Esophagus muscularis mucosa (tissue), 4 donors: ENCODE measurements around the gene OXCT2. TPM values are rescaled to one million over a fixed set of nuclear protein-coding genes. Genes with fewer than 3 reads are reported as not detected.
"Not testable (repeated sequence)": the region's sequence is repeated elsewhere in the genome, so short reads cannot be mapped to it uniquely, and the experiment has no call there.

ENCODE experiments used
- DNase-seq: peaks from one replicate; pipeline ENCODE4 v3.0.0-alpha.2; 2017; ENCODE audit errors: extremely low spot score
- H3K27ac ChIP-seq, 4 donors: fragments of 200-600 bp; sonication (generic); replicated peaks in 1 of 4; 1 replicate in 3 of 4; 2 replicates in 1 of 4; pipeline ENCODE4 v1.5.1; 2016 to 2019; ENCODE audit warnings: mild to moderate bottlenecking in 1 of 4
- H3K27me3 ChIP-seq, 4 donors: fragments of 200-600 bp; sonication (generic); one replicate each; pipeline versions ENCODE4 v1.5.1 to v1.6.0; 2016 to 2019
- H3K36me3 ChIP-seq, 4 donors: fragments of 200-600 bp; sonication (generic); one replicate each; pipeline ENCODE4 v1.5.1; 2016 to 2019
- H3K4me1 ChIP-seq, 4 donors: fragments of 200-600 bp; sonication (generic); one replicate each; pipeline ENCODE4 v1.5.1; 2016 to 2019
- H3K4me3 ChIP-seq, 4 donors: fragments of 200-600 bp; sonication (generic); 1 replicate in 2 of 4; 2 replicates in 2 of 4; pipeline ENCODE4 v1.5.1; 2016 to 2019; ENCODE audit warnings: mild to moderate bottlenecking in 4 of 4, moderate library complexity in 1 of 4
- H3K9me3 ChIP-seq, 4 donors: fragments of 200-600 bp; sonication (generic); 1 replicate in 3 of 4; 2 replicates in 1 of 4; pipeline ENCODE4 v1.5.1; 2016 to 2019
- EP300 ChIP-seq: sonication (generic); formaldehyde crosslinking; IDR thresholded peaks from one replicate; pipeline ENCODE4 v1.6.1; 2017; ENCODE audit warnings: antibody characterized with exemption
- POLR2A ChIP-seq: fragments of 450-650 bp; IDR thresholded peaks from one replicate; pipeline ENCODE4 v1.6.1; 2017; ENCODE audit warnings: antibody characterized with exemption, moderate library complexity, mild to moderate bottlenecking, low read depth
- POLR2AphosphoS5 ChIP-seq, 2 donors: sonication (generic); formaldehyde crosslinking; IDR thresholded peaks; one replicate each; pipeline ENCODE4 v1.6.1; 2017; ENCODE audit warnings: antibody characterized with exemption in 2 of 2
- WGBS: methylation state at CpG from one replicate; pipeline ENCODE4 v1.1.5; 2018; 5-methylcytosine and 5-hydroxymethylcytosine counted together
- intact Hi-C: fragments of 100-400 bp; cut with DNase I; formaldehyde crosslinking; loops from one replicate; pipeline ENCODE4 v1.15.1; 2023
- total RNA-seq, 4 donors: library from RNA; depleted of rRNA; stranded (reverse); fragments of >200 nt; gene quantifications; one replicate each; pipeline versions ENCODE4 v1.1.0 to v1.2.1, GENCODE V29; 2016
- TF ChIP-seq, protein P1 (sequence below), 3 experiments: fragments of 200-600 bp in 2 of 3; fragments of 450-650 bp in 1 of 3; sonication (generic) in 2 of 3; IDR thresholded peaks; one replicate each; pipeline ENCODE4 v1.5.1; 2017 to 2019; ENCODE audit warnings: antibody characterized with exemption in 3 of 3, mild to moderate bottlenecking in 2 of 3, moderate library complexity in 1 of 3

OXCT2 gene
- total RNA-seq, 4 donors from 2014 or later: 0.65 to 1.4 (median 0.83) TPM

DNA sequence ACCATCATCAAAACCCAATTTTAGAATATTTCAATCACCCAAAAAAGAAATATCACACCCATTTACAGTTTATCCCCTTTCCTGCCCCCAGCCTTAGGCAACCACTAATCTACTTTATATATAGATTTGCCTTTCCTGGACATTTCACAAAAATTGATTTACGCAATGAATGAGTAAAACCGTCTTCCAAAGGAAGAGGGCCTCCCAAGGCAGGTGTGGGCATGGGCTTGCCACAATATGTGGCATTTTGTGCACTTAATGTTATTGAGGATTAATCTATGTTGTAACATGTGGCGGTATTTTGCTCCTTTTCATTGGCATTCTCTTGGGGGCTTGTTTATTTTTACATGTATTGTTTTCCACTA, 29.3 kb upstream of the OXCT2 start:
- TF ChIP-seq POLR2A: no peak
- TF ChIP-seq, protein P1, sequence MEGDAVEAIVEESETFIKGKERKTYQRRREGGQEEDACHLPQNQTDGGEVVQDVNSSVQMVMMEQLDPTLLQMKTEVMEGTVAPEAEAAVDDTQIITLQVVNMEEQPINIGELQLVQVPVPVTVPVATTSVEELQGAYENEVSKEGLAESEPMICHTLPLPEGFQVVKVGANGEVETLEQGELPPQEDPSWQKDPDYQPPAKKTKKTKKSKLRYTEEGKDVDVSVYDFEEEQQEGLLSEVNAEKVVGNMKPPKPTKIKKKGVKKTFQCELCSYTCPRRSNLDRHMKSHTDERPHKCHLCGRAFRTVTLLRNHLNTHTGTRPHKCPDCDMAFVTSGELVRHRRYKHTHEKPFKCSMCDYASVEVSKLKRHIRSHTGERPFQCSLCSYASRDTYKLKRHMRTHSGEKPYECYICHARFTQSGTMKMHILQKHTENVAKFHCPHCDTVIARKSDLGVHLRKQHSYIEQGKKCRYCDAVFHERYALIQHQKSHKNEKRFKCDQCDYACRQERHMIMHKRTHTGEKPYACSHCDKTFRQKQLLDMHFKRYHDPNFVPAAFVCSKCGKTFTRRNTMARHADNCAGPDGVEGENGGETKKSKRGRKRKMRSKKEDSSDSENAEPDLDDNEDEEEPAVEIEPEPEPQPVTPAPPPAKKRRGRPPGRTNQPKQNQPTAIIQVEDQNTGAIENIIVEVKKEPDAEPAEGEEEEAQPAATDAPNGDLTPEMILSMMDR (IDR thresholded peaks at IDR 0.05): no peak
- TF ChIP-seq POLR2AphosphoS5 (IDR thresholded peaks at IDR 0.05): no peak
- TF ChIP-seq EP300: no peak
- Histone ChIP-seq H3K9me3 (peaks cover 0 to 5% (median 4%) of the 10 kb centered on the region in 4 donors), H3K27ac (no peak overlapping the region), H3K4me1 (peaks cover 0 to 13% (median 9%) of the 10 kb centered on the region in 4 donors), H3K27me3 (peaks cover 0 to 7% (median 0%) of the 10 kb centered on the region in 4 donors), H3K36me3 (no peaks in the 10 kb centered on the region), H3K4me3 (no peak overlapping the region)
- WGBS: 88% methylated on average over 3 of the region's 3 CpGs
- no peak for DNase-seq
- intact Hi-C loops: no loop called here

DNA sequence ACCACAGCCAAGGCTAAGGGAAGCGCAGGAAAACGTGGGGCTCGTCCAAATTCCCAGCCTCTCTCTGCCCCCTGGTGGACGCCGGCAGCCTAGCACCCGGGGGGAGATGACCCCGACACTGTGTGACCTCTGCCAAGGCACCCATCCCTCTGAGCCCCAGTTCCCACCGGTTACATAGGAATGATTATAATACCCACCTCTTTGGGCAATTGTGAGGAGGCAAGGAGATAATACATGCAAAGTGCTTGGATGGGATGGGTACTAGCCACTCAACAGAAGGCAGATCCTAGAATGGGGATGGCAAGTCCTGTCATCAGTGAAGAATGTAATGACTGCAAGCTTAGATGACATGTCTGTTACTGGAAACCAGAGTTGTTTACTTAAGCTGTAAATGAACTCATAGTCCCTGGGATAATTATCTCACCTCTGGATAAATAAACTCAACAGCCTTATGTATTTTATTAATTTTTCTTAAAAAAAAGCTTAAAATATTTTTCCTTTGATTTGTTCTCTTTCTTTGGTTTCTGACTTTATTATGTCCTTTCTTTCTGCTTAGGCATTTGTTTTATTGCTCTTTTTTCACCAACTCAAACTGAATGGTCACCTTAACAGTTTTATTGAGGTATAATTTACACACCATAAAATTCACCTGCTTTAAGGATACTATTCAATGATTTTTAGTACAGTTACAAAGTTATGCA, 28.8 kb upstream of the OXCT2 start:
- 5% methylated on average over 5 of the region's 8 CpGs for WGBS
- Histone ChIP-seq H3K4me1 (peaks cover 0 to 13% (median 9%) of the 10 kb centered on the region in 4 donors), H3K36me3 (no peaks in the 10 kb centered on the region), H3K27ac (no peak overlapping the region), H3K9me3 (no peaks in the 10 kb centered on the region), H3K27me3 (peaks cover 0 to 9% (median 0%) of the 10 kb centered on the region in 4 donors), H3K4me3 (peak overlapping the region in 1 of 4 donors; percentile 35)
- TF ChIP-seq POLR2A (no peak), EP300 (no peak)
- TF ChIP-seq, protein P1 (IDR thresholded peaks at IDR 0.05): peak; percentile 62 to 78 (median 73)
- intact Hi-C loops: no loop called here
- no peak for DNase-seq

DNA sequence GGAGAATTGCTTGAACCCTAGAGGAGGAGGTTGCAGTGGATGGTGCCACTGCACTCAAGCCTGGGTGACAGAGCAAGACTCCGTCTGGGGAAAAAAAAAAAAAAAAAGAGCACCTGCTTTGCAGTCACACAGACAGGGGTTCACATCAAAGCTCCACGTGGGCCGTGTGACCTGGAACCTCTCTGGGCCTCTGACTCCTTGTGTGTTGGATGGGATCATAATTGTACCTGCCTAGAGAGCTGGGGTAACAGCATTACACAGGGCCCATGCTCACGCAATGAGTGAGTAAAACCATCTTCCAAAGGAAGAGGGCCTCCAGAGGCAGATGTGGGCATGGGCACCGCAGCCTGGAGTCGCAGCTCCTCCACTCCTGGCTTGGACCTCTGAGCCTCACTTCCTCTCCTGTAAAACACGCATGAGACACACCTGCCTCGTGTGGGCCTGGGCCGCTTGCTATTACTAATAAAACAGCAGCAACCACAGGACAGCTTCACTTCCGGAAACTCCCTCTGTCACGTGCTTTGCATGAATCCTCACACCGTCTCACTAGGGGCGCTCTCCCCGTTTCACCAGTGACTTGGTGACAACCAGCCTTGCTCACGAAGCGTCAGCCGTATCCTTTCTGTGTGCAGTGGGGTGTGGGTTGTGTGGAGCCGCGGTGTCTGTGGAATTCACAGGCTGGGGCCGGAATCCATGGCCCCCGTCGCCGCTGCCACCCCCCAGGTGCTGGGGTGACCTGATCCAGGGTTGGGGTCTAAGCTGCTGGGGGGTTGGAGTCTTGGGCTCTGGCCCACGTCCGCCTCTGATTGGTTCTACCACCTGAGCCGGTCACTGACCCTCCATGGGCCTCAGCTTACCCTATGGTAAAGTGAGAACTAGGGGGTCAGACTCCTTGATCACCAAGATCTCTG, 28.0 kb upstream of the OXCT2 start:
- TF ChIP-seq POLR2AphosphoS5 (IDR thresholded peaks at IDR 0.05): peak in 1 of 2 donors; percentile 6
- H3K27ac ChIP-seq, H3K9me3 ChIP-seq, intact Hi-C loops, DNase-seq, H3K27me3 ChIP-seq, H3K36me3 ChIP-seq: not testable (repeated sequence)
- 74% methylated on average over 14 of the region's 26 CpGs for WGBS
- Histone ChIP-seq H3K4me1 (peaks cover 0 to 13% (median 9%) of the 10 kb centered on the region in 4 donors), H3K4me3 (peak overlapping the region in 1 of 4 donors; percentile 35)

DNA sequence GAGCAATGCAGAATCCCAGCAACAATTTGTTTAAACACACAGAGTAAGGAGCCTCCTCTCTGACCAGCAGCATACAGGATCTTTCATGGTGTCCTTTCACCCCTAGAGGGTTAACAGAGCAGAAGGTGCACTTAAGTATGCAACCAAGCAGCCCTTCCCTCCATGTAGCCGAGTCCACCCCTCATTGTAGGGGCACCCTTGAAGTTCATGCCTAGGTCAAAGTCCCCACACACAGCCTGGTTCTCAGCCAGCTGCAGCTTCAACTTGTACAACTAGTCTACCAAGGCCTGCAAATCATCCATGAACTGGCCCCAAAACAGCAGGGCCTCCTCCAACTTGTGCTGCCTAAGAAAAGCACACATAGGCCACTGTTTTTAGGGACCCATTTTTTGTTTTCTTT, 24.5 kb upstream of the OXCT2 start:
- WGBS: no CpG with 5 or more reads among the region's 1 CpG
- DNase-seq: no peak
- intact Hi-C loops: no loop called here
- H3K27ac ChIP-seq: no peak overlapping the region
- H3K36me3 ChIP-seq: no peaks in the 10 kb centered on the region
- TF ChIP-seq, protein P1 (IDR thresholded peaks at IDR 0.05): no peak
- H3K27me3 ChIP-seq: peaks cover 0 to 22% (median 2%) of the 10 kb centered on the region in 4 donors
- no peaks in the 10 kb centered on the region for H3K9me3 ChIP-seq
- no peak overlapping the region for H3K4me3 ChIP-seq
- peaks cover 0 to 13% (median 9%) of the 10 kb centered on the region in 4 donors for H3K4me1 ChIP-seq

DNA sequence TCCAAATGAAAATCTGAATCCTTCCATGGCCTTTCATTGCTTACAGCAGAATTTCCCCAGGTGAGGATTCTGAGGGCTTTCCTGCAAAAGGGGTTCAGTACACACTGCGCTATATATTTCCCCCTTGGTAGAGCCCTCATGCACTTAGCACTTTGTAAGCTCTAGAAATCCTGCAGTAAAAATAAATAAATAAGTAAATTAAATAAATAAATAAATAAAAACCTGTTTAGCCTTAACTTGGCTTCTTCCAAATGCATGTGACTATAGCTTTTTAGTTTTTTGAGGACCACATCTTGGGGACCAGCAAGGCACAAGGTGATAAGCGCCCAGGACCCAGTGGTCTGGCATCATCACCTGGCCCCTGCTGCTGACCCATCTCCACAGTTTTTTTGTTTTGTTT, 20.7 kb upstream of the OXCT2 start:
- DNase-seq: no peak
- no peak for TF ChIP-seq EP300
- TF ChIP-seq POLR2AphosphoS5 (IDR thresholded peaks at IDR 0.05): no peak
- TF ChIP-seq, protein P1 (IDR thresholded peaks at IDR 0.05): no peak
- TF ChIP-seq POLR2A: no peak
- Histone ChIP-seq H3K4me1 (peaks cover 0 to 24% (median 15%) of the 10 kb centered on the region in 4 donors), H3K36me3 (no peaks in the 10 kb centered on the region), H3K9me3 (no peaks in the 10 kb centered on the region), H3K27ac (no peak overlapping the region), H3K27me3 (peaks cover 0 to 53% (median 17%) of the 10 kb centered on the region in 4 donors), H3K4me3 (no peak overlapping the region)
- intact Hi-C loops: no loop called here
- WGBS: 94% methylated on average over 2 of the region's 2 CpGs
